HepG2 (cell line): ENCODE measurements around the gene SIGLEC7. TPM values are rescaled to one million over a fixed set of nuclear protein-coding genes. Genes with fewer than 3 reads are reported as not detected.
A peak's percentile ranks its signal among the peaks of the same experiment; 100 is the strongest.

ENCODE experiments used
- ATAC-seq: fragments of 200-7000 bp; cut with Tn5 transposase; 3 replicates; pipeline ENCODE4 v1.9.1; 2020; ENCODE audit warnings: mild to moderate bottlenecking, moderate library complexity
- BruUV-seq: library from RNA; stranded (reverse); fragments of 400-500 nt; replicated peaks from 2 replicates; lab custom pipeline; 2021; lab: Mats Ljungman, UMichigan
- CTCF ChIA-PET: fragments of 300-600 bp; formaldehyde crosslinking; extraction: SDS; loops from one replicate; lab custom pipeline; 2021; ENCODE audit warnings: low total read pairs, inconsistent platforms, low intra/inter-chr PET ratio; lab: Yijun Ruan, JAX
- POLR2A ChIA-PET: fragments of 350-600 bp; sonication (Branson Sonifier 250); formaldehyde crosslinking; loops from one replicate; lab custom pipeline; 2020; ENCODE audit warnings: antibody characterized with exemption, inconsistent platforms; lab: Yijun Ruan, JAX
- DNase-seq: peaks from one replicate; pipeline ENCODE4 v3.0.0-alpha.2; 2015; ENCODE audit warnings: low spot score
- FAIRE-seq: peaks from 3 replicates; lab custom pipeline; 2011; peaks lifted over from hg19 to GRCh38; lab: Jason Lieb, UNC
- H2AFZ ChIP-seq: one replicate; pipeline ENCODE4 v1.6.1; 2011; ENCODE audit warnings: low read length, inconsistent platforms
- H3K27ac ChIP-seq: fragments of 300-600 bp; 3 replicates; pipeline ENCODE4 v1.8.0; 2011; ENCODE audit warnings: mixed run types, mild to moderate bottlenecking, mixed read lengths, low read length, inconsistent platforms; ENCODE audit not compliant: insufficient read depth; ENCODE audit errors: extremely low read length
- H3K27me3 ChIP-seq, 2 experiments: fragments of 200-600 bp in 1 of 2; 2 replicates in 1 of 2; 3 replicates in 1 of 2; pipeline versions ENCODE4 v1.6.0 to v1.8.0; 2011; ENCODE audit warnings: low read length in 2 of 2, mild to moderate bottlenecking in 2 of 2, moderate library complexity in 2 of 2, inconsistent platforms in 1 of 2; ENCODE audit not compliant: insufficient read depth in 2 of 2, control insufficient read depth in 1 of 2
- H3K36me3 ChIP-seq, 2 experiments: fragments of 200-600 bp in 1 of 2; replicated peaks in 1 of 2; 2 replicates in 1 of 2; 3 replicates in 1 of 2; pipeline versions ENCODE4 v1.5.1 to v1.8.0; 2011; ENCODE audit warnings: low read length in 2 of 2, inconsistent platforms in 1 of 2; ENCODE audit not compliant: insufficient read depth in 2 of 2, control insufficient read depth in 1 of 2
- H3K4me1 ChIP-seq: 2 replicates; pipeline ENCODE4 v1.5.1; 2012; ENCODE audit warnings: low read length, inconsistent platforms; ENCODE audit not compliant: insufficient read depth
- H3K4me2 ChIP-seq: 2 replicates; pipeline ENCODE4 v1.6.0; 2011; ENCODE audit warnings: low read depth, low read length, inconsistent platforms
- H3K4me3 ChIP-seq, 3 experiments: fragments of 200-600 bp in 1 of 3; sonication (generic), shearing (Covaris generic) in 1 of 3; replicated peaks in 1 of 3; 2 replicates each; pipeline ENCODE4 v1.5.1; 2011 to 2016; ENCODE audit warnings: low read length in 3 of 3, inconsistent platforms in 2 of 3, low read depth in 2 of 3, mild to moderate bottlenecking in 2 of 3, control low read depth in 1 of 3, mixed read lengths in 1 of 3; ENCODE audit not compliant: insufficient read depth in 1 of 3
- H3K79me2 ChIP-seq: one replicate; pipeline ENCODE4 v1.6.1; 2011; ENCODE audit warnings: low read length, inconsistent platforms; ENCODE audit not compliant: insufficient read depth
- H3K9ac ChIP-seq: 2 replicates; pipeline ENCODE4 v1.6.0; 2011; ENCODE audit warnings: mild to moderate bottlenecking, low read depth, low read length, inconsistent platforms; ENCODE audit not compliant: insufficient read depth
- H3K9me3 ChIP-seq: 2 replicates; pipeline ENCODE4 v1.5.1; 2012; ENCODE audit warnings: mild to moderate bottlenecking, low read length
- H4K20me1 ChIP-seq: 2 replicates; pipeline ENCODE4 v1.6.0; 2011; ENCODE audit warnings: inconsistent platforms, mild to moderate bottlenecking, low read length, moderate library complexity; ENCODE audit not compliant: insufficient read depth
- CREB1 ChIP-seq, 2 experiments: fragments of 450-650 bp in 1 of 2; IDR thresholded peaks; 2 replicates each; pipeline ENCODE4 v1.6.1; 2016 to 2017; ENCODE audit warnings: control low read depth in 1 of 2, mild to moderate bottlenecking in 1 of 2, missing compliant biosample characterization in 1 of 2, missing genetic modification characterization in 1 of 2
- HNRNPH1 ChIP-seq: fragments of 200-400 bp; formaldehyde crosslinking; optimal IDR thresholded peaks from 2 replicates; pipeline ENCODE3; 2017; ENCODE audit warnings: mild to moderate bottlenecking, low read depth, low read length
- MNT ChIP-seq: fragments of 450-650 bp; IDR thresholded peaks from 2 replicates; pipeline ENCODE4 v1.6.1; 2016
- STAT5B ChIP-seq: sonication (generic); formaldehyde crosslinking; IDR thresholded peaks from 2 replicates; pipeline ENCODE4 v1.4.0; 2020; ENCODE audit warnings: missing genetic modification reagents
- TOE1 ChIP-seq: sonication (generic); formaldehyde crosslinking; IDR thresholded peaks from 2 replicates; pipeline ENCODE4 v1.4.0; 2020; ENCODE audit warnings: mild to moderate bottlenecking, missing genetic modification reagents
- TOPORS ChIP-seq: sonication (generic); formaldehyde crosslinking; IDR thresholded peaks from 2 replicates; pipeline ENCODE4 v1.8.0; 2023; ENCODE audit warnings: mild to moderate bottlenecking, missing genetic modification reagents
- ZFP91 ChIP-seq: sonication (generic); formaldehyde crosslinking; IDR thresholded peaks from 2 replicates; pipeline ENCODE4 v1.9.0; 2022; ENCODE audit warnings: missing genetic modification reagents, mild to moderate bottlenecking, borderline replicate concordance
- WGBS: methylation state at CpG from one replicate; pipeline ENCODE4 v1.1.6; 2017; ENCODE audit warnings: low lambda C conversion rate; 5-methylcytosine and 5-hydroxymethylcytosine counted together
- in situ Hi-C: cut with HindIII; loops from 2 replicates; pipeline ENCODE4 v1.10.0; 2017; ENCODE audit warnings: low pct_unique_long_range_greater_than_20kb; ENCODE audit not compliant: extremely low pct_ligation_motif_present
- intact Hi-C: fragments of 100-400 bp; cut with micrococcal nuclease; formaldehyde crosslinking; loops from one replicate; pipeline ENCODE4 v1.10.0; 2022; ENCODE audit not compliant: unreplicated experiment
- polyA plus RNA-seq, 8 experiments: library from polyadenylated mRNA; depleted of rRNA in 3 of 8; stranded (reverse) in 7 of 8; unstranded in 1 of 8; fragments of >200 nt; fragmentation: Illumina TruSeq in 4 of 8; extraction: Trizol in 4 of 8; gene quantifications; 2 replicates each; pipeline versions ENCODE4 v1.2.1 to v1.2.3, GENCODE V29; 2011 to 2016; ENCODE audit warnings: low read depth in 4 of 8, missing spikeins in 1 of 8, mixed read lengths in 1 of 8; ENCODE audit not compliant: insufficient read depth in 1 of 8
- total RNA-seq, 5 experiments: library from RNA; depleted of rRNA; stranded (reverse); fragments of >200 nt; fragmentation: Illumina TruSeq; extraction: Trizol; gene quantifications; 2 replicates each; pipeline ENCODE4 v1.2.3, GENCODE V29; 2016; ENCODE audit warnings: low read depth in 1 of 5
- TF ChIP-seq, protein P1 (sequence below): sonication (generic); formaldehyde crosslinking; conservative IDR thresholded peaks from 2 replicates; pipeline ENCODE4 v1.4.0; 2020; ENCODE audit warnings: missing genetic modification reagents

SIGLEC7 gene
- total and polyA plus RNA-seq, 2 of the 13 experiments (the other 11 are each of a cell fraction or from before 2014, with no cell fraction given): not detected

- no peak for TF ChIP-seq MNT
- no peak for TF ChIP-seq STAT5B (CRISPR knock-in tag)
- TF ChIP-seq TOE1 (CRISPR knock-in tag): no peak
- TF ChIP-seq TOPORS: no peak
- TF ChIP-seq, protein P1, sequence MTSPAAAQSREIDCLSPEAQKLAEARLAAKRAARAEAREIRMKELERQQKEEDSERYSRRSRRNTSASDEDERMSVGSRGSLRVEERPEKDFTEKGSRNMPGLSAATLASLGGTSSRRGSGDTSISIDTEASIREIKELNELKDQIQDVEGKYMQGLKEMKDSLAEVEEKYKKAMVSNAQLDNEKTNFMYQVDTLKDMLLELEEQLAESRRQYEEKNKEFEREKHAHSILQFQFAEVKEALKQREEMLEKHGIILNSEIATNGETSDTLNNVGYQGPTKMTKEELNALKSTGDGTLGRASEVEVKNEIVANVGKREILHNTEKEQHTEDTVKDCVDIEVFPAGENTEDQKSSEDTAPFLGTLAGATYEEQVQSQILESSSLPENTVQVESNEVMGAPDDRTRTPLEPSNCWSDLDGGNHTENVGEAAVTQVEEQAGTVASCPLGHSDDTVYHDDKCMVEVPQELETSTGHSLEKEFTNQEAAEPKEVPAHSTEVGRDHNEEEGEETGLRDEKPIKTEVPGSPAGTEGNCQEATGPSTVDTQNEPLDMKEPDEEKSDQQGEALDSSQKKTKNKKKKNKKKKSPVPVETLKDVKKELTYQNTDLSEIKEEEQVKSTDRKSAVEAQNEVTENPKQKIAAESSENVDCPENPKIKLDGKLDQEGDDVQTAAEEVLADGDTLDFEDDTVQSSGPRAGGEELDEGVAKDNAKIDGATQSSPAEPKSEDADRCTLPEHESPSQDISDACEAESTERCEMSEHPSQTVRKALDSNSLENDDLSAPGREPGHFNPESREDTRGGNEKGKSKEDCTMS (CRISPR knock-in tag): no peak
These were observed 52.6 kb downstream of the SIGLEC7 start (continued) for GRCh38 chr19:51194527-51195315.

DNA sequence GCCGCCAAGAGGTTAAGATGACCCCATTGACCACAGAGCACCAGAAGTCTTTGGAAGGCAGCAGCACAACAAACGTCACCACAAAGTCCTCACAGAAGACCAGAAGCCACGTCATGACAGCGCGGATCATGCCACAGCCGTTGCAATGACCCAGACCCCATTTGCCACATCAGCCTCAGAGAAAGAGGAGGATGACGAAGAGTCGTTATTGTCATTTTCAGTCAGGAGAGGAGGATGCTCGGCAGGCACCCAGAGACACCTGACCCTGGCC is 53.1 kb downstream of the SIGLEC7 start:
- H4K20me1 ChIP-seq: no peaks in the 10 kb centered on the region
- H3K9me3 ChIP-seq: no peaks in the 10 kb centered on the region
- H3K79me2 ChIP-seq: no peaks in the 10 kb centered on the region
- no TSS peak for BruUV-seq
- ATAC-seq: no peak
- H3K4me3 ChIP-seq: no peak overlapping the region
- no peak for FAIRE-seq
- no peaks in the 10 kb centered on the region for H3K4me1 ChIP-seq
- H3K4me2 ChIP-seq: no peak overlapping the region
- no peak for DNase-seq
- no peak overlapping the region for H2AFZ ChIP-seq
- H3K27ac ChIP-seq: no peak overlapping the region
- peaks cover 7 to 56% of the 10 kb centered on the region in 2 experiments; a peak in 4 of 5 replicates for H3K27me3 ChIP-seq
- no peaks in the 10 kb centered on the region for H3K36me3 ChIP-seq
- no peak for TF ChIP-seq ZFP91 (CRISPR knock-in tag)
- TF ChIP-seq HNRNPH1: no peak
- TF ChIP-seq CREB1 (IDR thresholded peaks at IDR 0.05): peak; percentile 64; the same call in 1 of the 2 replicates
- no peak for TF ChIP-seq CREB1 (CRISPR knock-in tag; IDR thresholded peaks at IDR 0.05)
- TF ChIP-seq, all 625 proteins: peak for 1
- ChIA-PET CTCF (no interaction called here), POLR2A (no interaction called here)
- in situ Hi-C loops (no loop called here), intact Hi-C loops (no loop called here)
- WGBS: 25% methylated on average over 9 of the region's 9 CpGs
- no peak overlapping the region for H3K9ac ChIP-seq
